ENCODE measurements around the gene TTC23.

Gene TTC23

DNA sequence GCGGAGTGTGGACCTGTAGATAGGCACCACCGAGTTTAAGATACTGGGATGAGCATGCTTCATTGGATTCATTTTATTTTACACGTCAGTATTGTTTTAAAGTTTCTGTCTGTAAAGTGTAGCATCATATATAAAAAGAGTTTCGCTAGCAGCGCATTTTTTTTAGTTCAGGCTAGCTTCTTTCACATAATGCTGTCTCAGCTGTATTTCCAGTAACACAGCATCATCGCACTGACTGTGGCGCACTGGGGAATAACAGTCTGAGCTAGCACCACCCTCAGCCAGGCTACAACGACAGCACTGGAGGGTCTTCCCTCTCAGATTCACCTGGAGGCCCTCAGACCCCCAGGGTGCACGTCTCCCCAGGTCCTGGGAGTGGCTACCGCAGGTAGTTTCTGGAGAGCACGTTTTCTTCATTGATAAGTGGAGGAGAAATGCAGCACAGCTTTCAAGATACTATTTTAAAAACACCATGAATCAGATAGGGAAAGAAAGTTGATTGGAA lies 115.0 kb downstream of the TTC23 start:
- no peak for DNase-seq

- no peak for DNase-seq
Observed at GRCh38 chr15:99132634-99133287, 116.6 kb downstream of the TTC23 start.

DNA sequence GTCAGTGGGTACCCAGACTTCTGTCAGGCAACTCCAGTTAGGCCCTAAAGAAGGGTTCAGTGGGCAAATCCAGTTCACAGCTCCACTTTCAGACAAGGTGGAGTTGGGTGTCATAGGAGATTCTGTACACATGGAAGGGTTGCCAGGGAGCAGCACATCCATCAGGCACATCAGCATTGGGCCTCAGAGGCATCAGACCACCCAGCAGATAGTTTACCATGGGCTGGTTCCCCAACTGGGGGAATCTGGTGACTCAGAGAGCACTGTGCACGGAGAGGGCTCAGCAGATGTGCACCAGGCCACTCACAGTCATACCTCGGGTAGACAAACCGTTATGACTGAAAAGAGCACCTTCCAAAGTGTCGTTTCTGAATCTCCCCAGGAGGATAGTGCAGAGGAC lies 117.3 kb downstream of the TTC23 start:
- no peak for DNase-seq

- DNase-seq = no peak
Observed at GRCh38 chr15:99131441-99132023, 117.8 kb downstream of the TTC23 start.

DNA sequence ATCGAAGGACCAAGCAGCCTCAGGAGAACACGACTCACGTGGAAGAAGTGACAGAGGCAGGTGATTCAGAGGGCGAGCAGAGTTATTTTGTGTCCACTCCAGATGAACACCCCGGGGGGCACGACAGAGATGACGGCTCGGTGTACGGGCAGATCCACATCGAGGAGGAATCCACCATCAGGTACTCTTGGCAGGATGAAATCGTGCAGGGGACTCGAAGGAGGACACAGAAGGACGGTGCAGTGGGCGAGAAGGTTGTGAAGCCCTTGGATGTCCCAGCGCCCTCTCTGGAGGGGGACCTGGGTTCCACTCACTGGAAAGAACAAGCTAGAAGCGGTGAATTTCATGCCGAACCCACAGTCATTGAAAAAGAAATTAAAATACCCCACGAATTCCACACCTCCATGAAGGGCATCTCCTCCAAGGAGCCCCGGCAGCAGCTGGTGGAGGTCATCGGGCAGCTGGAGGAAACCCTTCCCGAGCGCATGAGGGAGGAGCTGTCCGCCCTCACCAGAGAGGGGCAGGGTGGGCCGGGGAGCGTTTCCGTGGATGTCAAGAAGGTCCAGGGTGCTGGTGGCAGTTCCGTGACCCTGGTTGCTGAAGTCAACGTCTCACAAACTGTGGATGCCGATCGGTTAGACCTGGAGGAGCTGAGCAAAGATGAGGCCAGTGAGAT lies 118.5 kb downstream of the TTC23 start:
- no peak for DNase-seq

DNA sequence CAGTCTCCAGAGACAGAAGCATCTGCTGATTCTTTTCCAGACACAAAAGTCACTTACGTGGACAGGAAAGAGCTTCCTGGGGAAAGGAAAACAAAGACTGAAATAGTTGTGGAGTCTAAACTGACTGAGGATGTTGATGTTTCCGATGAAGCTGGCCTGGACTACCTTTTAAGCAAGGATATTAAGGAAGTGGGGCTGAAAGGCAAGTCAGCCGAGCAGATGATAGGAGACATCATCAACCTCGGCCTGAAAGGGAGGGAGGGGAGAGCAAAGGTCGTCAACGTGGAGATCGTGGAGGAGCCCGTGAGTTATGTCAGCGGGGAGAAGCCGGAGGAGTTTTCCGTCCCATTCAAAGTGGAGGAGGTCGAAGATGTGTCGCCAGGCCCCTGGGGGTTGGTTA lies 119.1 kb downstream of the TTC23 start:
- no peak for DNase-seq

GRCh38 chr15:99129644-99130043 lies 119.7 kb downstream of the TTC23 start:
- no peak for DNase-seq

DNA sequence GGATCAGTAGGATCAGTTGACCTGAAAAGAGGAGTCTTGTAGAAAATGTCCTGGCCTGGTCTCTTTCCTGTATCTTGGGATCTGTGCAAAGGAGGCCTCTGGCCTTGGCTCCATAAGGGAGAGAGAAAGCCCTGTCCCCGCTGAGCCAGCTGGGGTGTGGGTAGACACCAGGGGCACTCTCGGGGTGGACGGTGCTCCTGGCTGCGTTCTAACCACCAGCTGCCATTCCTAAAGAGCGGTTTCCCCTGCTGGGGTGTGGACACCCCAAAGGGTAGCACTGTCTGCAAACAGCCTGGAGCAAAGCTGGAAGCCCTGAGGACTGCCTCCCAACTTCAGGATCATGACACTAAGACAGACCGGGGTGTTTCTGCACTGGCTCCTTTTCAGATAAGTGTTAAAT lies 121.0 kb downstream of the TTC23 start:
- no peak for DNase-seq

DNA sequence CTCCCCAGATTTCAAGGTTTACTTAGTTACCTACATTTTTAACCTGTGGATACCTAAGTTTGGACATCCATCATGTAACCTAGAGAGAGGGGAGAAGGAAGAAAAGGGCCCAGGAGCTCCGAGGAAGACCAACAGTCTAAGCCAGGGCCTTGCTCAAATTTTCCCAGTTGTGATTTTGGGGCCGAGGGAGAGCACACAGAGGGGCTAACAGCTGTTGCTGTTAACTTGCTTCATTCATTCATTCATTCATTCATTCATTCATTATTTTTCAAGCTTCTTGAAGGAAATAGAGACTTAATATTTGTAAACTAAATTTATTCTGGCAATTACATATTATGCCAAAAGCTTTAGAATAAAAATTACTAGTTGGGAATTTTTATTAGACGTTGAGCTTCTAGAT lies 121.6 kb downstream of the TTC23 start:
- no peak for DNase-seq

- DNase-seq = no peak
Observed at GRCh38 chr15:99126930-99127329, 122.5 kb downstream of the TTC23 start.

GRCh38 chr15:99126131-99126588 lies 123.2 kb downstream of the TTC23 start:
- DNase-seq = no peak

DNA sequence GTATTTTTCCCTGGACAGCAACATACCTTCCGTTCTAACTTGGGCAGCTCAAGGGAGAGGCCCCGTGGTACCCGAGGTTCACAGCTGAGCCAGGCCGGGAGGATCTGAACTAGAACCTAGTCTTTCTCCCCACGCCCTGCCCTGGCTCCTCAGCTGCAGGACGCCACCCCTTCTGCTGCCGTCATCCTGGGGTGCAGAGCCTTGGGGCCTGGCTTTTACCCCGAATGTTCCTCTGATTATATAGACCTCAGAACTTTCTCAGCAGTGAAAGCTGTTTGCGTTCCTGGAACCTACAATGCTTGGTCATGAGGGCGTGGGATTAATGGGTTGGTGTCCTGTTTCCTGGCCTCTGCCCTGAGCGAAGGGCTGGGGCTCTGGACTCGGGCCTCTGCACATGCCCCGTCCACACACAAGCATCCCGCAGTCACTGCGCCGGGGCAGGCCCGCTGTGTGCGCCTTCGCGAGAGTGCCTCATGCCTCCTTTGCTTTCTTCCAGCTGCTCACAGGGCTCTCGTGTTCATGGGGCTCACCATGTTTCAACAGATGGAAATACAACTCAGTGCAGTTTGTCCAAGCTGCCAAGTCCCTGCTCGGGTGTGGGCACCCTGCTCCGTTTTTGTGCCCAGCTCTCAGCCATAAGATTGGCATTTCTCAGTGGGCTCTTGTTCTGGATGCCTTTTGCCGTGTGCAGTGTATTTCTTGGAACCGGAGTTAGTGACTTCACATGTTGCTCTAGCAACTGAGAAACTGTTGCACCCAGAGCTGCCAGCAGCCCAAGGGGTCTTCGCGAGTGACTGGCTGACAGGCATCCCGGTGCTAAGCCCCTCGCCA lies 124.1 kb downstream of the TTC23 start:
- no peak for DNase-seq

DNA sequence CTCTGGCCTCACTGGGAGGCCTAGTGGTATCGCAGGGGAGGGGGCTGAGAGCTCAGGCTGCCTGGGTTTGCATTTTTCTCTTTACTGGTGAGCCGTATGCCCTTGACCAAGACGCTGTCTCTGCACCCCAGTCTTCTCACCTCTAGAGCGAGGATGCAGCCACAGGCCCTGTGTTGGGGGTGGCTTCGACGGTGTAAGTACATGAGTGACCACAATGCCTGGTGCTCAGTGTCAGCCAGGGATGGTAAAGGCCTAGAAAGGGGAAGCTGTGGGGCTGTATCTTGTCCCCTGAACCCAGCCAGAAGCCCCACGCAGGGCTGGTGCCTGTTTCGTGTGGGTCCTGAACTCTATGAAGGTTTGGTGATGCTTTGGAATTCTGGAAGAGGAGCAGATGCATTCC lies 124.7 kb downstream of the TTC23 start:
- DNase-seq = no peak

DNA sequence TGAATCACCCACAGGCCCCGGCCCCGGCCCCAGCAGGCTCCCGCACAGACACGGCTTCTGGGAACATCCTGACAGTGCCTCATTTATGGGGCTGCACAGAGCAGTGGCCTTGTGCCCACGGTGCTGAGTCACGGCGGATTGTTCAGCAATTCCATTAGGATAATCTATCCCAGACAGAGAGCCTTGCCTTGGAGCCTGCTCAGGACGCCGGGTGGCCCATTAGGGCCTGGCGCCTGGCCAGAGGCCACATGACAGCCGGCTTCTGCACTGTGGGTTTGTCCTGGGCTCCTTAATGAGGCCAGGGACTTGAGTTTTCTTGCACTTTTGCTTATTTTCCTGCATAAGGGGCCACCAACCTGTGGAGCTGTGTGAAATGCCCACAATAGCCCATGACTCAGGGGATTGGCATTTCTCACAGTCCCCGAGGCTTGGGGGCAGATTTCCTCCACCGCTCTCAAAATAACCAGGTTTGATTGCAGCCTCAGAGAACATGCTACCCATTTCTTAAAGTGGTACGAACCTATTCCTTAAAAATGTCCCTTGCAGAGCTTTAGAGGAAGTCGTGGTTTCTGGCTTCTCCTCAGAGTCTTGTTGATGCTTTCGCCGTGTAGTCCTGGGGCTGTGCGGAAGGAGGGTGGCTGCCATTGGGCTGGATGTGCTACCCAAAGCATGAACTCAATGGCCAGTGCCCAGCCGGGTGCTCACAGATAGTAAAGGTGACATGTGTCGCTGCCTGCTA lies 125.5 kb downstream of the TTC23 start:
- DNase-seq = no peak

- no peak for DNase-seq
Observed at GRCh38 chr15:99122831-99123712, 126.3 kb downstream of the TTC23 start.

DNA sequence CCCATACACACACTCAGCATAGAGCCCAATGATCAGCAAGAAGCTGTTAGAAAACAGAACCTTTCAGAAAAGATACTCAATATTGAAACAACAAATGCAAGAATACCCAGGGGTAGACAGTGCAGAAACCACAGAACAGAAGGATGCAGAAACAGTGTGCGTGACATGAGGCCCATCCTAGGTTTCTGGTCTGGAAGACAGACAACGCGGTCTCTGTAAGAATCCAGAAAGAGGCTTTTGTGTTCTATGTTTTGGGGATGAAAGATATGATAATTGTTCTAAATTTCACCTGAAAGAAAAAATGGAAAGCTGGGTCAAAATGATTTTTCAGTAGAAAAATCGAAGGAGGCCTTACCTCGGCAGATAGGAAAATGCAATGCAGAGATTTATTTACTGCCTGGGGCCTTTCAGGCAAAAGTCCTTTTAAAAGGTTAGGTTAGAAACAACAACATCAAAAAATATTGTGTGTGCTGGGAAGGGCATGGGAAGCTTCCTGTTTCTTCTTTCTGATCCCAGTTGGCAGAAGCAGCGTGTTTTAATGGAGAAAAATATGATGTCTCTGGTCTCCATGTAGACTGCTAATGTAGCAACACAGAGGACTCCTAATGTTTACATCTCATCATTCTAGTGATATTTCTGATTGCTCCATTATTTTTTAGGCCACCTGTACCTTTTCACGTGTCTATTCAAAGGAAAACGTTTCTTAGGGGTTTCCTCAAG lies 127.5 kb downstream of the TTC23 start:
- DNase-seq = no peak

DNA sequence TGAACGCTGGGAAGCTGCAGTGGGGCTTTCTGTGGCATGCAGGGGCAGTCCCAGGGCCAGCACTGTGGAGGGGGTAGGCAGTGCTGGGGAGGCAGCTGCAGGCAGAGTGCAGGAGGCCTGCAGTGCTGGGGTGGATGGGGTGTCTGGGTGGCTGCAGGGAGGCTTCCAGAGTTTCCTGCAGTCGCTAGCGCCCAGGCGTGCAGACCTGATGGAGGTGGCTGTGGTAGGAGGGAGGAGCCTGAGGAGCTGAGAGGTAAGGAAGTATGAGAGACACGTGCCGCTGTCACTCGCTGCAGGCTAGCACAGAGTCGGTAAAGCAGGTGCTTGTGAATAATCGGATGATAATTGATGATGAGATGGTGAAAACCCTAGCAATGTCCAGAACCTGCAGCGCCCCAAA lies 128.2 kb downstream of the TTC23 start:
- DNase-seq = no peak

- DNase-seq = no peak
Observed at GRCh38 chr15:99120050-99120777, 129.2 kb downstream of the TTC23 start.

GRCh38 chr15:99118801-99119546 lies 130.4 kb downstream of the TTC23 start:
- no peak for DNase-seq
